HepG2 (cell line): ENCODE data around the gene ZNF513. TPM values are rescaled to one million over a fixed set of nuclear protein-coding genes. Genes with fewer than 3 reads are reported as not detected.

Experiments
- ATAC-seq: fragments of 200-7000 bp; cut with Tn5 transposase; 3 replicates; pipeline ENCODE4 v1.9.1; 2020; ENCODE audit warnings: mild to moderate bottlenecking, moderate library complexity
- BruUV-seq: library from RNA; stranded (reverse); fragments of 400-500 nt; replicated peaks from 2 replicates; lab custom pipeline; 2021; lab: Mats Ljungman, UMichigan
- CTCF ChIA-PET: fragments of 300-600 bp; formaldehyde crosslinking; extraction: SDS; loops from one replicate; lab custom pipeline; 2021; ENCODE audit warnings: low total read pairs, inconsistent platforms, low intra/inter-chr PET ratio; lab: Yijun Ruan, JAX
- POLR2A ChIA-PET: fragments of 350-600 bp; sonication (Branson Sonifier 250); formaldehyde crosslinking; loops from one replicate; lab custom pipeline; 2020; ENCODE audit warnings: antibody characterized with exemption, inconsistent platforms; lab: Yijun Ruan, JAX
- DNase-seq: peaks from one replicate; pipeline ENCODE4 v3.0.0-alpha.2; 2015; ENCODE audit warnings: low spot score
- FAIRE-seq: peaks from 3 replicates; lab custom pipeline; 2011; peaks lifted over from hg19 to GRCh38; lab: Jason Lieb, UNC
- H2AFZ ChIP-seq: one replicate; pipeline ENCODE4 v1.6.1; 2011; ENCODE audit warnings: low read length, inconsistent platforms
- H3K27ac ChIP-seq: fragments of 300-600 bp; 3 replicates; pipeline ENCODE4 v1.8.0; 2011; ENCODE audit warnings: mixed run types, mild to moderate bottlenecking, mixed read lengths, low read length, inconsistent platforms; ENCODE audit not compliant: insufficient read depth; ENCODE audit errors: extremely low read length
- H3K27me3 ChIP-seq, 2 experiments: fragments of 200-600 bp in 1 of 2; 2 replicates in 1 of 2; 3 replicates in 1 of 2; pipeline versions ENCODE4 v1.6.0 to v1.8.0; 2011; ENCODE audit warnings: low read length in 2 of 2, mild to moderate bottlenecking in 2 of 2, moderate library complexity in 2 of 2, inconsistent platforms in 1 of 2; ENCODE audit not compliant: insufficient read depth in 2 of 2, control insufficient read depth in 1 of 2
- H3K36me3 ChIP-seq, 2 experiments: fragments of 200-600 bp in 1 of 2; replicated peaks in 1 of 2; 2 replicates in 1 of 2; 3 replicates in 1 of 2; pipeline versions ENCODE4 v1.5.1 to v1.8.0; 2011; ENCODE audit warnings: low read length in 2 of 2, inconsistent platforms in 1 of 2; ENCODE audit not compliant: insufficient read depth in 2 of 2, control insufficient read depth in 1 of 2
- H3K4me1 ChIP-seq: 2 replicates; pipeline ENCODE4 v1.5.1; 2012; ENCODE audit warnings: low read length, inconsistent platforms; ENCODE audit not compliant: insufficient read depth
- H3K4me2 ChIP-seq: 2 replicates; pipeline ENCODE4 v1.6.0; 2011; ENCODE audit warnings: low read depth, low read length, inconsistent platforms
- H3K4me3 ChIP-seq, 3 experiments: fragments of 200-600 bp in 1 of 3; sonication (generic), shearing (Covaris generic) in 1 of 3; replicated peaks in 1 of 3; 2 replicates each; pipeline ENCODE4 v1.5.1; 2011 to 2016; ENCODE audit warnings: low read length in 3 of 3, inconsistent platforms in 2 of 3, low read depth in 2 of 3, mild to moderate bottlenecking in 2 of 3, control low read depth in 1 of 3, mixed read lengths in 1 of 3; ENCODE audit not compliant: insufficient read depth in 1 of 3
- H3K79me2 ChIP-seq: one replicate; pipeline ENCODE4 v1.6.1; 2011; ENCODE audit warnings: low read length, inconsistent platforms; ENCODE audit not compliant: insufficient read depth
- H3K9ac ChIP-seq: 2 replicates; pipeline ENCODE4 v1.6.0; 2011; ENCODE audit warnings: mild to moderate bottlenecking, low read depth, low read length, inconsistent platforms; ENCODE audit not compliant: insufficient read depth
- H3K9me3 ChIP-seq: 2 replicates; pipeline ENCODE4 v1.5.1; 2012; ENCODE audit warnings: mild to moderate bottlenecking, low read length
- H4K20me1 ChIP-seq: 2 replicates; pipeline ENCODE4 v1.6.0; 2011; ENCODE audit warnings: inconsistent platforms, mild to moderate bottlenecking, low read length, moderate library complexity; ENCODE audit not compliant: insufficient read depth
- BORCS8-MEF2B ChIP-seq: sonication (generic); formaldehyde crosslinking; IDR thresholded peaks from 2 replicates; pipeline ENCODE4 v1.8.0; 2022; ENCODE audit warnings: mild to moderate bottlenecking, missing genetic modification reagents
- CBX1 ChIP-seq: IDR thresholded peaks from one replicate; pipeline ENCODE4 v1.6.1; 2016; ENCODE audit warnings: antibody characterized with exemption, low read depth
- DNMT1 ChIP-seq: sonication (generic); formaldehyde crosslinking; IDR thresholded peaks from 2 replicates; pipeline ENCODE4 v1.5.1; 2020; ENCODE audit warnings: mild to moderate bottlenecking, missing genetic modification reagents
- KLF6 ChIP-seq: IDR thresholded peaks from 2 replicates; pipeline ENCODE4 v1.8.0; 2016; ENCODE audit warnings: missing biosample characterization, missing genetic modification reagents
- KMT2B ChIP-seq: IDR thresholded peaks from 2 replicates; pipeline ENCODE4 v1.6.1; 2016; ENCODE audit warnings: missing genetic modification reagents, missing compliant biosample characterization
- NR2F2 ChIP-seq: IDR thresholded peaks from 2 replicates; pipeline ENCODE4 v1.6.1; 2012; ENCODE audit warnings: low read depth, inconsistent platforms, borderline replicate concordance
- YEATS2 ChIP-seq: sonication (generic); formaldehyde crosslinking; IDR thresholded peaks from 2 replicates; pipeline ENCODE4 v1.4.0; 2020; ENCODE audit warnings: missing genetic modification reagents, borderline replicate concordance
- ZNF230 ChIP-seq: sonication (generic); formaldehyde crosslinking; IDR thresholded peaks from 2 replicates; pipeline ENCODE4 v1.4.0; 2020; ENCODE audit warnings: mild to moderate bottlenecking, missing genetic modification reagents
- ZNF337 ChIP-seq: sonication (generic); formaldehyde crosslinking; IDR thresholded peaks from 2 replicates; pipeline ENCODE4 v1.5.1; 2020; ENCODE audit warnings: missing genetic modification reagents, low read depth, mild to moderate bottlenecking, borderline replicate concordance
- ZNF629 ChIP-seq: sonication (generic); formaldehyde crosslinking; conservative IDR thresholded peaks from 2 replicates; pipeline ENCODE4 v1.5.0; 2020; ENCODE audit warnings: missing genetic modification reagents
- ZNF788 ChIP-seq: sonication (generic); formaldehyde crosslinking; IDR thresholded peaks from 2 replicates; pipeline ENCODE4 v1.5.0; 2020; ENCODE audit warnings: mild to moderate bottlenecking, missing genetic modification reagents, borderline replicate concordance
- ZNF878 ChIP-seq: sonication (generic); formaldehyde crosslinking; IDR thresholded peaks from 2 replicates; pipeline ENCODE4 v1.8.1; 2023; ENCODE audit warnings: mild to moderate bottlenecking, missing genetic modification reagents, moderate library complexity
- WGBS: methylation state at CpG from one replicate; pipeline ENCODE4 v1.1.6; 2017; ENCODE audit warnings: low lambda C conversion rate; 5-methylcytosine and 5-hydroxymethylcytosine counted together
- in situ Hi-C: cut with HindIII; loops from 2 replicates; pipeline ENCODE4 v1.10.0; 2017; ENCODE audit warnings: low pct_unique_long_range_greater_than_20kb; ENCODE audit not compliant: extremely low pct_ligation_motif_present
- intact Hi-C: fragments of 100-400 bp; cut with micrococcal nuclease; formaldehyde crosslinking; loops from one replicate; pipeline ENCODE4 v1.10.0; 2022; ENCODE audit not compliant: unreplicated experiment
- polyA plus RNA-seq, 8 experiments: library from polyadenylated mRNA; depleted of rRNA in 3 of 8; stranded (reverse) in 7 of 8; unstranded in 1 of 8; fragments of >200 nt; fragmentation: Illumina TruSeq in 4 of 8; extraction: Trizol in 4 of 8; gene quantifications; 2 replicates each; pipeline versions ENCODE4 v1.2.1 to v1.2.3, GENCODE V29; 2011 to 2016; ENCODE audit warnings: low read depth in 4 of 8, missing spikeins in 1 of 8, mixed read lengths in 1 of 8; ENCODE audit not compliant: insufficient read depth in 1 of 8
- total RNA-seq, 5 experiments: library from RNA; depleted of rRNA; stranded (reverse); fragments of >200 nt; fragmentation: Illumina TruSeq; extraction: Trizol; gene quantifications; 2 replicates each; pipeline ENCODE4 v1.2.3, GENCODE V29; 2016; ENCODE audit warnings: low read depth in 1 of 5
- TF ChIP-seq, protein P1 (sequence below): sonication (generic); formaldehyde crosslinking; IDR thresholded peaks from 2 replicates; pipeline ENCODE4 v1.4.0; 2020; ENCODE audit warnings: low read depth, mild to moderate bottlenecking, missing genetic modification reagents
- TF ChIP-seq, protein P2 (sequence below): IDR thresholded peaks from 2 replicates; pipeline ENCODE4 v1.6.1; 2016; ENCODE audit warnings: missing compliant biosample characterization, missing genetic modification reagents, borderline replicate concordance
- TF ChIP-seq, protein P3 (sequence below): sonication (generic); formaldehyde crosslinking; conservative IDR thresholded peaks from 2 replicates; pipeline ENCODE4 v1.4.0; 2020; ENCODE audit warnings: mild to moderate bottlenecking, missing genetic modification reagents, moderate library complexity
- TF ChIP-seq, protein P4 (sequence below): sonication (generic); formaldehyde crosslinking; IDR thresholded peaks from 2 replicates; pipeline ENCODE4 v1.8.0; 2023; ENCODE audit warnings: mild to moderate bottlenecking, missing genetic modification reagents

ZNF513 gene
- total and polyA plus RNA-seq, 2 of the 13 experiments (the other 11 are each of a cell fraction or from before 2014, with no cell fraction given) = 4.9 to 6.3 TPM

DNA sequence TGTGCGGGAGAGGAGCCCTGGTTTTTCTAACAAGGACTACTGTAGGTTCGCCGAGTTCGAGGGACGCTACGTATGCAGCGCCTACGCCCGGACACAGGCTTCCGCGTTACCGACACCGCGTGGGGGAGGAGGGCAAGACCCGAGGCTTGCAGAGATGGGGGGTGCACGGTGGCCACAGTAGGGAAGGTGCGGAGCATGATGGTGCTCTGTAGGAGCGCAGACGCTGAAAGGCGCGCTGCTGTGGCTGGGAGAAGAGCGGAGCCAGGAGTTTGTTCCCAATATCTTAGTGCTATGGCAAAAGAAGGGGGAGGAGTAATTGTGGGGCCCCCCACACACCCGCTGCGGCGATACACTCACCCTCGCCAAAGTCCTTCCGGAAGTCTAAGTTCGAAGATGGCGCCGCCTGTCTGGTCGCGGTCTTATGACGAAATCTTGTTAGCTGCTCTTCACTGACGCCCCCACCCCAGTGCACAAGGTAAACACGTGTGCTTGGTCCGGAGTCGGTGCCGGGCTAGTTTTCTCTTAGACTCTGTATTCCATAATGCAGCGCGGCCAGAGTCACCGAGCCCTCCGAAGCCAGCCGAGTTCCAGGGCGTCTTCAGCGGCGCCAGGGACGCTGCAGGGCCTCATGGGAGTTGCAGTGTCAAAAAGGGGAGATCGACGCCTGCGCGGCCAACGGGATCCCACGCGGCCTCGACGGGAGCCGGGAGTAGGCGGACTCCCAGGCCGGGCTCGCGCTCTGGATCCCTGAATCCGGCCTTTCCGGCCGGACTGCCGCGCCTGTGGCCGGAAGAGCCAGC lies 24.0 kb downstream of the ZNF513 start, which contains the start of gene GTF3C2:
TSS of gene GTF3C2 (minus strand) at position 383 of the 800 bp plus-strand sequence. CDS start 13,210 bp downstream, outside the sequence.
- Histone ChIP-seq H3K4me1 (peaks cover 64% of the 10 kb centered on the region), H3K4me3 (peak within 1 kb of the TSS; percentile 72 to 91 (median 85))
- under 1% methylated on average over 42 of the region's 67 CpGs for WGBS
- TF ChIP-seq, protein P1, sequence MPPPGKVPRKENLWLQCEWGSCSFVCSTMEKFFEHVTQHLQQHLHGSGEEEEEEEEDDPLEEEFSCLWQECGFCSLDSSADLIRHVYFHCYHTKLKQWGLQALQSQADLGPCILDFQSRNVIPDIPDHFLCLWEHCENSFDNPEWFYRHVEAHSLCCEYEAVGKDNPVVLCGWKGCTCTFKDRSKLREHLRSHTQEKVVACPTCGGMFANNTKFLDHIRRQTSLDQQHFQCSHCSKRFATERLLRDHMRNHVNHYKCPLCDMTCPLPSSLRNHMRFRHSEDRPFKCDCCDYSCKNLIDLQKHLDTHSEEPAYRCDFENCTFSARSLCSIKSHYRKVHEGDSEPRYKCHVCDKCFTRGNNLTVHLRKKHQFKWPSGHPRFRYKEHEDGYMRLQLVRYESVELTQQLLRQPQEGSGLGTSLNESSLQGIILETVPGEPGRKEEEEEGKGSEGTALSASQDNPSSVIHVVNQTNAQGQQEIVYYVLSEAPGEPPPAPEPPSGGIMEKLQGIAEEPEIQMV (CRISPR knock-in tag) = peak; percentile 70; the same call in 1 of the 2 replicates
- TF ChIP-seq DNMT1 (CRISPR knock-in tag) (no peak), ZNF337 (CRISPR knock-in tag) (no peak), ZNF230 (CRISPR knock-in tag) (peak; percentile 77; the same call in 1 of the 2 replicates), KMT2B (CRISPR knock-in tag) (peak; percentile 81), ZNF788 (CRISPR knock-in tag) (peak; percentile 82), NR2F2 (no peak), BORCS8-MEF2B (peak; percentile 62), ZNF878 (CRISPR knock-in tag) (peak; percentile 66; the same call in 1 of the 2 replicates), ZNF629 (CRISPR knock-in tag) (no peak; the same call in 1 of the 2 replicates), YEATS2 (CRISPR knock-in tag) (peak; percentile 84), KLF6 (peak; percentile 86; the same call in 1 of the 2 replicates), CBX1 (no peak)
- TF ChIP-seq, protein P2, sequence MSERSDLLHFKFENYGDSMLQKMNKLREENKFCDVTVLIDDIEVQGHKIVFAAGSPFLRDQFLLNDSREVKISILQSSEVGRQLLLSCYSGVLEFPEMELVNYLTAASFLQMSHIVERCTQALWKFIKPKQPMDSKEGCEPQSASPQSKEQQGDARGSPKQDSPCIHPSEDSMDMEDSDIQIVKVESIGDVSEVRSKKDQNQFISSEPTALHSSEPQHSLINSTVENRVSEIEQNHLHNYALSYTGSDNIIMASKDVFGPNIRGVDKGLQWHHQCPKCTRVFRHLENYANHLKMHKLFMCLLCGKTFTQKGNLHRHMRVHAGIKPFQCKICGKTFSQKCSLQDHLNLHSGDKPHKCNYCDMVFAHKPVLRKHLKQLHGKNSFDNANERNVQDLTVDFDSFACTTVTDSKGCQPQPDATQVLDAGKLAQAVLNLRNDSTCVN (CRISPR knock-in tag) = peak; percentile 69; the same call in 1 of the 2 replicates
- TF ChIP-seq, protein P3, sequence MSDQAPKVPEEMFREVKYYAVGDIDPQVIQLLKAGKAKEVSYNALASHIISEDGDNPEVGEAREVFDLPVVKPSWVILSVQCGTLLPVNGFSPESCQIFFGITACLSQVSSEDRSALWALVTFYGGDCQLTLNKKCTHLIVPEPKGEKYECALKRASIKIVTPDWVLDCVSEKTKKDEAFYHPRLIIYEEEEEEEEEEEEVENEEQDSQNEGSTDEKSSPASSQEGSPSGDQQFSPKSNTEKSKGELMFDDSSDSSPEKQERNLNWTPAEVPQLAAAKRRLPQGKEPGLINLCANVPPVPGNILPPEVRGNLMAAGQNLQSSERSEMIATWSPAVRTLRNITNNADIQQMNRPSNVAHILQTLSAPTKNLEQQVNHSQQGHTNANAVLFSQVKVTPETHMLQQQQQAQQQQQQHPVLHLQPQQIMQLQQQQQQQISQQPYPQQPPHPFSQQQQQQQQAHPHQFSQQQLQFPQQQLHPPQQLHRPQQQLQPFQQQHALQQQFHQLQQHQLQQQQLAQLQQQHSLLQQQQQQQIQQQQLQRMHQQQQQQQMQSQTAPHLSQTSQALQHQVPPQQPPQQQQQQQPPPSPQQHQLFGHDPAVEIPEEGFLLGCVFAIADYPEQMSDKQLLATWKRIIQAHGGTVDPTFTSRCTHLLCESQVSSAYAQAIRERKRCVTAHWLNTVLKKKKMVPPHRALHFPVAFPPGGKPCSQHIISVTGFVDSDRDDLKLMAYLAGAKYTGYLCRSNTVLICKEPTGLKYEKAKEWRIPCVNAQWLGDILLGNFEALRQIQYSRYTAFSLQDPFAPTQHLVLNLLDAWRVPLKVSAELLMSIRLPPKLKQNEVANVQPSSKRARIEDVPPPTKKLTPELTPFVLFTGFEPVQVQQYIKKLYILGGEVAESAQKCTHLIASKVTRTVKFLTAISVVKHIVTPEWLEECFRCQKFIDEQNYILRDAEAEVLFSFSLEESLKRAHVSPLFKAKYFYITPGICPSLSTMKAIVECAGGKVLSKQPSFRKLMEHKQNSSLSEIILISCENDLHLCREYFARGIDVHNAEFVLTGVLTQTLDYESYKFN (CRISPR knock-in tag) = peak; percentile 63; the same call in 1 of the 2 replicates
- TF ChIP-seq, protein P4, sequence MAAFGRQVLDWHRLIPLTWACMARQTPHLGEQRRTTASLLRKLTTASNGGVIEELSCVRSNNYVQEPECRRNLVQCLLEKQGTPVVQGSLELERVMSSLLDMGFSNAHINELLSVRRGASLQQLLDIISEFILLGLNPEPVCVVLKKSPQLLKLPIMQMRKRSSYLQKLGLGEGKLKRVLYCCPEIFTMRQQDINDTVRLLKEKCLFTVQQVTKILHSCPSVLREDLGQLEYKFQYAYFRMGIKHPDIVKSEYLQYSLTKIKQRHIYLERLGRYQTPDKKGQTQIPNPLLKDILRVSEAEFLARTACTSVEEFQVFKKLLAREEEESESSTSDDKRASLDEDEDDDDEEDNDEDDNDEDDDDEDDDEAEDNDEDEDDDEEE = peak; percentile 29; the same call in 1 of the 2 replicates

More for the DNA sequence above, 24.0 kb downstream of the ZNF513 start, which contains the start of gene GTF3C2:
- DNase-seq (peak; percentile 99), FAIRE-seq (peak; percentile 74), ATAC-seq (peak; percentile 88)
- Histone ChIP-seq H3K9me3 (no peaks in the 10 kb centered on the region), H3K27me3 (no peaks in the 10 kb centered on the region; a peak in 1 of 5 replicates), H2AFZ (no peak within 1 kb of the TSS), H3K36me3 (peaks cover 0 to 1% of the 10 kb centered on the region in 2 experiments; a peak in 1 of 5 replicates), H3K27ac (peak within 1 kb of the TSS; percentile 96), H3K4me2 (peak within 1 kb of the TSS; percentile 90), H4K20me1 (no peaks in the 10 kb centered on the region), H3K9ac (peak within 1 kb of the TSS; percentile 99), H3K79me2 (peaks cover 63% of the 10 kb centered on the region)
- ChIA-PET POLR2A (interaction anchor here (0.9 to 2.7 kb wide), 23 partner anchors 11 to 305 kb away, joined by 3 to 125 read pairs (median 4); partner anchors contain the start of genes AGBL5, CCDC121, EIF2B4 and GPN1), CTCF (no interaction called here)
- in situ Hi-C loops (no loop called here), intact Hi-C loops (loop anchor here (1.0 to 2.0 kb wide), 2 partner anchors 14 to 35 kb away; partner anchors contain the start of genes EIF2B4 and SNX17)
- BruUV-seq = no TSS peak
